NCI-H1105 (cell line): ENCODE results near the gene CAMK2A.

Source experiments
- DNase-seq: peaks from one replicate; lab custom pipeline; 2025; lab: John Stamatoyannopoulos, UW

CAMK2A gene

GRCh38 chr5:150315245-150315644 lies 25.7 kb upstream of the CAMK2A start:
- no peak for DNase-seq

DNA sequence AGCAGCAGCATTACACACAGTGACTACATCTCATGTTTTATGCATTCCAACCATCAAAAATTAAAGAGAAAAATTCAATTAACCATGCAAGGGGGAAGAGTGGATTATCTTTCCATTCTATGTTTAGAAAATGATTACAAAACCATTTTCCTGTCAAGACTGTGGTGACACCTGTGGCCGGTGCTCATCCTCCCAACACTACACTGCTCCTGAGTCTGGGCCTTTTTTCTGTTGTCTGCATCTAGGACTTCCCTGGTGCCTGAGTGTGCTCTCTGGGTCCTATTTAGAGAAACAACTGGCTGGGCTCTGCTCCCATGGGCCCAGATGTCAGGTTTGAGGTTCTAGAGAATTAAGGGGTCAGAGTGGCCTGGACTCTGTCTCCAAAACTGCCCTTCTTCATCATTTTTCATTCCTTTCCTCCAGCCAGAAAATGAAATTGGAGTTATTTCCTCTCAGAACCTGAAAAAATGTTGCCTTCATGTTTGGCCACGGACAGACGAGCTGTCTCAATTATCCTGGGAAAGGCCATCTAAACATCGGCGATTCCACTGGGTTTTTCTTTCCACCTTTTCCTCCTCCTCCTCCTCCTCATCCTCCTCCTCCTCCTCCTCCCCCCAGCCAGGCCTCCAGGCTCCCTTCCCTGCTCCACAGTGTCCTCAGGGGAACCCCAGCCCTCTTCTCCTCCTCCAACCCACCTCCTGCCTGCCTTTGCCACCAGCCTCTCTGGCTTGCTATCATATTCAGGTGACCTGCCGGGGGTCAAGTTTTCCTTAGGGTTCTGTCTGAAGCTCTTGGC lies 24.5 kb upstream of the CAMK2A start:
- no peak for DNase-seq

DNA sequence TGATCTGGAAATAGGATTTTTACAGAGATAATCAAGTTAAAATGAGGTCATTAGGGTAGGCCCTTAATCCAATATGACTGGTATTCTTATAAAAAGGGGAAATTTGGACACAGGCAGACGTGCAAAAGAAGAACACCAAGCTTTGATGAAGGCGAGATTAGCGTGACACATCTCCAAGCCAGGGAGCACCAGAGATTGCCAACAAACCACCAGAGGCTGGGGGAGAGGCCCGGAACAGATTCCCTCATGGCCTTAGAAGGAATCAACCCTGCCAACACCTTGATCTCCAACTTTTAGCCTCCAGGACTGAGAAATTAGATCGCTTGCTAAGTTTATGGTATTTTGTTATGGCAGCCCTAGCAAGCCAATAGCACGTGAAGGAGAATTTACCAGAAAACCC lies 23.9 kb upstream of the CAMK2A start:
- no peak for DNase-seq

DNA sequence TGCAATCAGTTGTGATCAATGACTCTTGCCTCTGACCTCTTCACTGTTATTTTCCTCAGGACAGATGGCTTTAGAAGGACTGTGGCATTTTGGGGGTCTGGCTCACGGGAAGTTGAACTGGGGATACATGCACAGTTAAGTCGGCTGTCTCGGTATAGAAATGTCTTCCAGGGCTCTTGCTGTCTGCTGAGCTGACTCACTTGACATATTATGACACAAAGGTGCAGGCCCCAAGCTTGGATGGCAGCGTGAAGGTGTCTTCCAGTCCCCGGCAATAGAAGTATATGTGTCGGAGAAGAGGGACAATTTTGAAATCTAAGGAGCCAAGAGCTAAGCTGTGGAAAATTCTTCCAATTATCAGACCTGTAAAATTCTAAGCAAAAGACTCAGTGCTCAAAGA lies 22.9 kb upstream of the CAMK2A start:
- DNase-seq: no peak

- DNase-seq: no peak
Observed at GRCh38 chr5:150311015-150311692, 21.6 kb upstream of the CAMK2A start.

- DNase-seq: no peak
Observed at GRCh38 chr5:150310246-150310645, 20.7 kb upstream of the CAMK2A start.

GRCh38 chr5:150309886-150310239 lies 20.3 kb upstream of the CAMK2A start:
- no peak for DNase-seq

DNA sequence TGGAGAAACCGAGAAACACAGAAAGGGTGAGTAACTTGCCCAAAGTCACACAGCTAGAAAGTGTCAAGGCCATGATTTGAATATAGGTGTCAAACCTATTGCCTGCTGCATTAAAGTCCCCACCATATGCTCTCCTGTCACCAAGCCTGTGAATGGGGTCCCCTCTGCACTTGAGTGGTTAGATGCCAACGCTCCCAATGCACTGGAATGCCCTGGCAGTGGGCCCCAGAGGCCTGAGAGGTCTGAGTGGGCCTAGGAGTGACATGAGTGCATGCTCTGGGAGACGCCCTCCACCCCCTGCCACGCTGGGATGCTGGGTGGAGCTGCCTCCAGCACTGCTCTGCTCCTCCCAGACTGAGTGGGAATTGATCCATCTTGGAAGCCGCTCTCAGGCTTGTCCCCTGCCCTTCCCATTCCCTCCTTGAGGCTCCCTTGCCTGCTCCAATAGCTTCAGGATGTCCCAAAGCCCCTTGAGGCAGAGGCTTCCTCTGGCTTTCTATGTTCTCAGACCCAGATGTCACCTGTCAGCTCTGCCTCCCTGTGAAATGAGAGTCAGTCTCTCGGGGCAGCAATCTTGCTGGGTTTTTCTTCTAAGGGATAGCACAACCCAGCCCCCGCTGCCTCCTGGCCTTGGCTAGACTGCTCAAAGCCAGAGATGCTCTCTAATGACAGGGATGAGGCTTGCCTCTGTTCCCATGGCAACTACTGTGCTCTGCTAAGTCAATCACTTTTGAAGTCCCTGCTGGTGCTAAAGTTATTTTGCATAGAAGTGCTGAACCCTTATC lies 19.7 kb upstream of the CAMK2A start:
- no peak for DNase-seq

- DNase-seq: no peak
Observed at GRCh38 chr5:150307617-150308426, 18.2 kb upstream of the CAMK2A start.

DNA sequence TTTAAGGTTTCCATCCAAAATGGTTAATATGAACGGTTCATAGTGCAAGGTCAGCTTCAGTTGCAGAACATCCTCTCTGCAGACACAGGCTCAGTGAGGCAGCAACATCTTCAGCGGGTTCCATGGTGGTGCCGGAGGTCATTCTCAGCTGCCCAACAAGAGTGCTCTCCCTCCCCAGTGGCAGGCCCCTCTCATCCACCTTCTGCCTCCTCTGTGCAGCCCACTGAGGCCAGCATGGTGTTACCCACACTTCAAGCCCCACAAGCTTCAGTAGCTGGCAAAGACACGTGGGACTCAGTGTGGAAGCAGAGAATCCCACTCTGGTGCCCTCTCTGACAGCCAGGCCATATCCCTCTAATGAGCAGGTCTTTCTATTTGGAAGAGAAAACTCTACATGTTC lies 17.2 kb upstream of the CAMK2A start:
- DNase-seq: no peak

DNA sequence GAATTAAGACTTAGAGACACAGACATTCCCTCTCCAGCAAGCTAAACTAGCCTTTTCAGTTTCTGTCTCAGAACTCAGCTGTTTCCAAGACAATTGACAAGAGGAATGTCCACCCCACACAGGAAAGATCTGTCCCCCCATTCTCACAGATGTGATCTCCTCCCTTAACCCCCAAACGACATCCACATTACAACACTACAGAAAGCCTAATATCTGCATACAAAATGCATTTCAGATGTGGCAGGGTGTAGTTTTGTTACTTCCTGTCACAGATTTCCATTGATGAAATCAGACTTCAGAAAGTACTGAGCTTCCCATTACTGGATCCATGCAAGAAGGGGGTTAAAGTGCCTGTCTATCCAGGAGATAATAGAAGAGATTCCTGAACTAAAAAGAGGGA lies 16.0 kb upstream of the CAMK2A start:
- DNase-seq: no peak

GRCh38 chr5:150305095-150305494 lies 15.5 kb upstream of the CAMK2A start:
- no peak for DNase-seq

GRCh38 chr5:150304481-150305081 lies 15.0 kb upstream of the CAMK2A start:
- no peak for DNase-seq

- DNase-seq: no peak
Observed at GRCh38 chr5:150303660-150304386, 14.2 kb upstream of the CAMK2A start.

GRCh38 chr5:150303070-150303615 lies 13.6 kb upstream of the CAMK2A start:
- no peak for DNase-seq

GRCh38 chr5:150302301-150303069 lies 12.9 kb upstream of the CAMK2A start, which contains the start of gene ARSI:
Gene ARSI (minus strand): TSS chr5:150302905. CDS start chr5:150302373, 532 bp downstream.
- no peak for DNase-seq

- DNase-seq: no peak
Observed at GRCh38 chr5:150301901-150302300, 12.3 kb upstream of the CAMK2A start.

DNA sequence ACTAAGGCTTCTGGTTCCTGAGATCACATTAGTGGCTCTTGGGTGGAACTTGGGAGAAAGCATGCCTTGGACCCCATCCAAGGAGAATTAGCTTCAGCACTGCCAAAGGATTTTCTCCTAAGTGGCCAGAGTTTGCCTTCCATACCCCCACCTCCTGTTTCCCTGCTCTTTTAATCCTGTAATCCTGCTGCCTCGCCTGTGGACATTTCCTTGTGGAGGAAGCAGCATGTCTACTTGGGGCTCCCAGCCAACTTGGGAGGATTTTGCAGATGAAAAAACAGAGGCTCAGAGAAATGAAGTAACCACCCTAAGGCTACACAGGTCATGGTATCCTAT lies 11.6 kb upstream of the CAMK2A start:
- no peak for DNase-seq

DNA sequence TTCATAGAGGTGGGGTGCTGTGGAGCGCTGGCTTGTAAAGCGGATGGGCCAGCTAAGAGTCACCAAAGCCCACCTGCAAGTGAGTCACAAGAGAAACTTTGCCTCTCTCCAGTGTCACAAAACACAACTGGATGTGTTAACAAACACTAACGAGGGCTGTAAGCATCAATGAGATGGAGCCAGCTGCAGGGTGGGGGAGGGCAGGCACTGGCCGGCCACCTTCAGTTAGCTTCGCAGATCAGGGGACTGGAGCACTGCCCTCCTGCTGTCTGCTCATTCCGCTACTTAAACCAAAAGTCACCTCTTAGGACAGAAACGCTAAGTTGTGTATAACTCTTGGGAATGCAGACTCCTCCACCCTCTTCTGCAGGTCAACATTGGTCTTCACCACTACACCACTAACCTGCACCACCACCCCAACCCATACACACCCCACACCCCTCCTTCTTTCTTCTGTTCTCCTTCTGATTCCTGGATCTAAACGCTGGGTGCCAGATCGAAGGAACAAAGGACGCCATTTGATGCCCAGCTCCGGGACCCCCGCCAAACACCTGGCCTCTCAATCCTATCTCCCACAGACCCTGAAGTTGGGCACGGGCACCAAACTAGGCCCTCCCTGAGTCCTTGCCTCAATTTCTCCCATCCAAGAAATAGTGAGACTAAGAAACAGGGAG lies 11.1 kb upstream of the CAMK2A start:
- DNase-seq: no peak
